Measurements from ENCODE around the gene PARS2. TPM values are rescaled to one million over a fixed set of nuclear protein-coding genes. Genes with fewer than 3 reads are reported as not detected.

Gene PARS2
- total RNA-seq, 4 donors from 2014 or later, result 2.3 to 5.7 (median 3.1) TPM

GRCh38 chr1:54708385-54708784 is 55.9 kb downstream of the PARS2 start:
- no peak for TF ChIP-seq POLR2A (IDR thresholded peaks at IDR 0.05)
- TF ChIP-seq, protein P1, sequence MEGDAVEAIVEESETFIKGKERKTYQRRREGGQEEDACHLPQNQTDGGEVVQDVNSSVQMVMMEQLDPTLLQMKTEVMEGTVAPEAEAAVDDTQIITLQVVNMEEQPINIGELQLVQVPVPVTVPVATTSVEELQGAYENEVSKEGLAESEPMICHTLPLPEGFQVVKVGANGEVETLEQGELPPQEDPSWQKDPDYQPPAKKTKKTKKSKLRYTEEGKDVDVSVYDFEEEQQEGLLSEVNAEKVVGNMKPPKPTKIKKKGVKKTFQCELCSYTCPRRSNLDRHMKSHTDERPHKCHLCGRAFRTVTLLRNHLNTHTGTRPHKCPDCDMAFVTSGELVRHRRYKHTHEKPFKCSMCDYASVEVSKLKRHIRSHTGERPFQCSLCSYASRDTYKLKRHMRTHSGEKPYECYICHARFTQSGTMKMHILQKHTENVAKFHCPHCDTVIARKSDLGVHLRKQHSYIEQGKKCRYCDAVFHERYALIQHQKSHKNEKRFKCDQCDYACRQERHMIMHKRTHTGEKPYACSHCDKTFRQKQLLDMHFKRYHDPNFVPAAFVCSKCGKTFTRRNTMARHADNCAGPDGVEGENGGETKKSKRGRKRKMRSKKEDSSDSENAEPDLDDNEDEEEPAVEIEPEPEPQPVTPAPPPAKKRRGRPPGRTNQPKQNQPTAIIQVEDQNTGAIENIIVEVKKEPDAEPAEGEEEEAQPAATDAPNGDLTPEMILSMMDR (IDR thresholded peaks at IDR 0.05), result no peak
- no peak for DNase-seq
- no peak overlapping the region for H3K4me3 ChIP-seq
- H3K4me1 ChIP-seq, result no peaks in the 10 kb centered on the region
- no peaks in the 10 kb centered on the region for H3K27me3 ChIP-seq
- H3K9me3 ChIP-seq, result no peaks in the 10 kb centered on the region
- intact Hi-C loops (cut with DNase I), result no loop called here
- no peak overlapping the region for H3K27ac ChIP-seq
- no peaks in the 10 kb centered on the region for H3K36me3 ChIP-seq

Other genes starting within 250 kb of the PARS2 start
- 10 to 100 TPM; 10.1 to 33.9 (median 20.3) TPM for gene ACOT11, start 216.3 kb downstream of the PARS2 start, total RNA-seq
- under 1 TPM in 1 of 4 donors, not detected in 3; 0.35 TPM for gene FAM151A, start 141.0 kb downstream of the PARS2 start, total RNA-seq
- 1 to 10 TPM in 1 of 4 donors, under 1 TPM in 3; 0.13 to 4.4 (median 0.60) TPM for gene MROH7, start 122.7 kb downstream of the PARS2 start, total RNA-seq
- gene TTC4, start 48.7 kb downstream of the PARS2 start, total RNA-seq, result 10 to 100 TPM; 18.0 to 25.2 (median 21.9) TPM
- gene TTC22, start 36.8 kb upstream of the PARS2 start, total RNA-seq, result 100 to 1,000 TPM in 3 of 4 donors, 10 to 100 TPM in 1; 73.4 to 323 (median 141) TPM
- gene DHCR24, start 122.7 kb upstream of the PARS2 start, total RNA-seq, result 100 to 1,000 TPM; 285 to 499 (median 340) TPM
- 1 to 10 TPM in 2 of 4 donors, under 1 TPM in 1, not detected in 1; 0.95 to 2.3 (median 1.0) TPM for gene TMEM61, start 216.1 kb upstream of the PARS2 start, total RNA-seq
- gene BSND, start 234.4 kb upstream of the PARS2 start, total RNA-seq, result not detected